ENCODE data around the gene TSHZ1. TPM values are rescaled to one million over a fixed set of nuclear protein-coding genes. Genes with fewer than 3 reads are reported as not detected.

The TSHZ1 gene
- total and polyA plus RNA-seq, 4 donors, result 17.1 to 76.0 (median 46.0) TPM

- Histone ChIP-seq H3K9me3 (ENCODE audit: control insufficient read depth, insufficient read depth, low read length) (no peaks in the 10 kb centered on the region), H3K27me3 (ENCODE audit: control insufficient read depth, insufficient read depth, low read length) (peaks cover 2% of the 10 kb centered on the region), H3K4me3 (ENCODE audit: low read depth, low read length) (no peak overlapping the region), H3K27ac (ENCODE audit: low read depth, low read length) (no peak overlapping the region), H3K36me3 (ENCODE audit: control insufficient read depth, insufficient read depth, low read length) (no peaks in the 10 kb centered on the region), H3K4me1 (ENCODE audit: control insufficient read depth, insufficient read depth, low read length) (peaks cover 19% of the 10 kb centered on the region)
- 74% methylated on average over 6 of the region's 13 CpGs for WGBS (ENCODE audit: insufficient coverage)
- peak in 1 of 6 donors; percentile 52 for DNase-seq (ENCODE audit: low read depth in 4 of 6, low spot score in 6 of 6)
Measured at GRCh38 chr18:75338631-75339030, 128.0 kb downstream of the TSHZ1 start.

Other genes starting within 250 kb of the TSHZ1 start
- gene PTGR3, start 1.7 kb upstream of the TSHZ1 start, total RNA-seq, result 10 to 100 TPM; 14.3 to 24.7 TPM
- gene PTGR3, start 1.7 kb upstream of the TSHZ1 start, polyA plus RNA-seq (ENCODE audit: insufficient read length in 2 of 2), result 10 to 100 TPM; 47.8 to 48.2 TPM
- not detected for gene SMIM21, start 216.9 kb downstream of the TSHZ1 start, total RNA-seq
- under 1 TPM; 0.27 to 0.38 TPM for gene SMIM21, start 216.9 kb downstream of the TSHZ1 start, polyA plus RNA-seq (ENCODE audit: insufficient read length in 2 of 2)